MM.1S (cell line): ENCODE results near the gene UBE2G2.

Source experiments
- DNase-seq: peaks from one replicate; pipeline ENCODE4 v3.0.0-alpha.2; 2015
- H2AFZ ChIP-seq: fragments of 300-600 bp; sonication (generic); 2 replicates; pipeline ENCODE4 v1.6.0; 2016; ENCODE audit warnings: antibody characterized with exemption, low read length
- H3F3A ChIP-seq: fragments of 300-600 bp; sonication (generic); 2 replicates; pipeline ENCODE4 v1.6.1; 2016; ENCODE audit warnings: mild to moderate bottlenecking, antibody characterized with exemption, low read length, moderate library complexity, mixed read lengths; ENCODE audit not compliant: insufficient read depth
- H3K27ac ChIP-seq: fragments of 300-600 bp; sonication (generic); 2 replicates; pipeline ENCODE4 v1.5.1; 2016; ENCODE audit warnings: mild to moderate bottlenecking, low read length
- H3K27me3 ChIP-seq: fragments of 300-600 bp; sonication (generic); replicated peaks from 2 replicates; pipeline ENCODE4 v1.6.0; 2016; ENCODE audit warnings: low read length; ENCODE audit not compliant: insufficient read depth
- H3K36me3 ChIP-seq: fragments of 300-600 bp; sonication (generic); replicated peaks from 2 replicates; pipeline ENCODE4 v1.6.1; 2016; ENCODE audit warnings: mild to moderate bottlenecking, low read length, mixed read lengths; ENCODE audit not compliant: insufficient read depth
- H3K4me1 ChIP-seq: fragments of 300-600 bp; sonication (generic); 2 replicates; pipeline ENCODE4 v1.6.1; 2016; ENCODE audit warnings: low read length, mixed read lengths
- H3K4me2 ChIP-seq: fragments of 300-600 bp; sonication (generic); 2 replicates; pipeline ENCODE4 v1.6.0; 2016; ENCODE audit warnings: low read depth, low read length
- H3K4me3 ChIP-seq: fragments of 300-600 bp; sonication (generic); 2 replicates; pipeline ENCODE4 v1.5.1; 2016; ENCODE audit warnings: low read length, mixed read lengths
- H3K79me2 ChIP-seq: fragments of 300-600 bp; sonication (generic); 2 replicates; pipeline ENCODE4 v1.6.1; 2016; ENCODE audit warnings: mixed run types, low read length, mixed read lengths
- H3K9ac ChIP-seq: fragments of 300-600 bp; sonication (generic); 2 replicates; pipeline ENCODE4 v1.6.1; 2016; ENCODE audit warnings: low read length, mixed read lengths
- H3K9me2 ChIP-seq: fragments of 300-600 bp; sonication (generic); replicated peaks from 2 replicates; pipeline ENCODE4 v1.6.1; 2016; ENCODE audit warnings: mild to moderate bottlenecking, low read length, mixed read lengths; ENCODE audit not compliant: insufficient read depth
- H3K9me3 ChIP-seq: fragments of 300-600 bp; sonication (generic); replicated peaks from 2 replicates; pipeline ENCODE4 v1.6.1; 2016; ENCODE audit warnings: mild to moderate bottlenecking, low read length, mixed read lengths; ENCODE audit not compliant: insufficient read depth
- H4K20me1 ChIP-seq: fragments of 300-600 bp; sonication (generic); 2 replicates; pipeline ENCODE4 v1.6.1; 2016; ENCODE audit warnings: mild to moderate bottlenecking, low read length, moderate library complexity, mixed read lengths; ENCODE audit not compliant: insufficient read depth
- EZH2 ChIP-seq: fragments of 300-600 bp; sonication (generic); optimal IDR thresholded peaks from 2 replicates; pipeline ENCODE3; 2017; ENCODE audit warnings: low read depth, mild to moderate bottlenecking, antibody characterized with exemption, low read length, mixed read lengths
- EZH2phosphoT487 ChIP-seq: fragments of 300-600 bp; sonication (generic); IDR thresholded peaks from 2 replicates; pipeline ENCODE4 v1.6.1; 2018; ENCODE audit warnings: antibody characterized with exemption, low read length
- TF ChIP-seq, protein P1 (sequence below): fragments of 300-600 bp; sonication (generic); IDR thresholded peaks from 2 replicates; pipeline ENCODE4 v1.5.1; 2016; ENCODE audit warnings: antibody characterized with exemption, low read length, mixed read lengths

Gene UBE2G2

DNA sequence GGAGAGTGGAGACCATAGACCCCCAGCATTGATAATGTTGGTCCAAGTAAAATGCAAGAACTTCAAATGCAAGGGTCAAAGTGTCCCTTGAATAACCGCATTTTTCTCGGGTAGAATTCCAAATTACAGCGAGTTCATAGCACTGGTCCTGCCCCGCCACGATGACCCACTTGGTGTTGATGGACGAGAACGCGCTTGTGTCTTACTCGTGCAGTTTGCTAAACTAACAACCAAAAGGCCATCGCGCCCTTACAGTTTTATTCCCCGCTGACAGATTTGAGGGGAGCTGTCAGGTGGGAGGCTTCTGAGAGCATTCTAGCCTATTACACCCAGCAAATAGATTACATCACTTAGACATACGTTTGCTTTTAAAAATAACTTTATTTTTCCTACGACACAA is 72.9 kb downstream of the UBE2G2 start:
- Histone ChIP-seq H3K4me2 (no peak overlapping the region), H3K9ac (no peak overlapping the region), H4K20me1 (no peaks in the 10 kb centered on the region), H3K79me2 (no peaks in the 10 kb centered on the region), H3K4me1 (no peaks in the 10 kb centered on the region), H3K9me2 (no peaks in the 10 kb centered on the region), H2AFZ (no peak overlapping the region), H3K9me3 (no peaks in the 10 kb centered on the region), H3K27me3 (peaks cover 100% of the 10 kb centered on the region), H3K36me3 (no peaks in the 10 kb centered on the region), H3K4me3 (no peak overlapping the region), H3K27ac (no peak overlapping the region), H3F3A (no peaks in the 10 kb centered on the region)
- DNase-seq = no peak
- no peak for TF ChIP-seq EZH2
- TF ChIP-seq, protein P1, sequence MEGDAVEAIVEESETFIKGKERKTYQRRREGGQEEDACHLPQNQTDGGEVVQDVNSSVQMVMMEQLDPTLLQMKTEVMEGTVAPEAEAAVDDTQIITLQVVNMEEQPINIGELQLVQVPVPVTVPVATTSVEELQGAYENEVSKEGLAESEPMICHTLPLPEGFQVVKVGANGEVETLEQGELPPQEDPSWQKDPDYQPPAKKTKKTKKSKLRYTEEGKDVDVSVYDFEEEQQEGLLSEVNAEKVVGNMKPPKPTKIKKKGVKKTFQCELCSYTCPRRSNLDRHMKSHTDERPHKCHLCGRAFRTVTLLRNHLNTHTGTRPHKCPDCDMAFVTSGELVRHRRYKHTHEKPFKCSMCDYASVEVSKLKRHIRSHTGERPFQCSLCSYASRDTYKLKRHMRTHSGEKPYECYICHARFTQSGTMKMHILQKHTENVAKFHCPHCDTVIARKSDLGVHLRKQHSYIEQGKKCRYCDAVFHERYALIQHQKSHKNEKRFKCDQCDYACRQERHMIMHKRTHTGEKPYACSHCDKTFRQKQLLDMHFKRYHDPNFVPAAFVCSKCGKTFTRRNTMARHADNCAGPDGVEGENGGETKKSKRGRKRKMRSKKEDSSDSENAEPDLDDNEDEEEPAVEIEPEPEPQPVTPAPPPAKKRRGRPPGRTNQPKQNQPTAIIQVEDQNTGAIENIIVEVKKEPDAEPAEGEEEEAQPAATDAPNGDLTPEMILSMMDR = no peak
- TF ChIP-seq EZH2phosphoT487 = no peak

DNA sequence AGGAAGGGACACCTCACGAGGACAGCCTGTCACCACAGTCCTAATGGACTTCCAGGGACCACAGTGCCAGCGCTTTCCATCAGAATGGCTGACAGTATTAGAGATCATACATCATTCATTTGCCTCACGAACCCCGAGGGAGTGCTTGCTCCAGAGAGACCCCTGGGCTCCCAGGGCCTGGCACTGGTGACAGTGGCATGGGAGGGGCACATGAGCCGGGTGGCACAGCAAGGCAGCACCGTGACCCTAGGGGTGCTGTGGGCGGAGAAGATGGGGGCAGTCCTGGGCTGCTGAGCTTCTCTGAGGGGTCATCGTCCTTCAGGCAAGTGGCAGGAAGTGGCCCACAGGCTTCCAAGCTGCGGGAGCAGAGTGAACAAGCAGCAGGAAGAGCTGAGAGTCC is 73.9 kb downstream of the UBE2G2 start:
- Histone ChIP-seq H3K27me3 (peaks cover 100% of the 10 kb centered on the region), H3K4me3 (no peak overlapping the region)
- no peak for DNase-seq

GRCh38 chr21:44727321-44727720 is 74.3 kb downstream of the UBE2G2 start:
- Histone ChIP-seq H3K9me2 (no peaks in the 10 kb centered on the region), H3K36me3 (no peaks in the 10 kb centered on the region), H2AFZ (no peak overlapping the region), H3F3A (no peaks in the 10 kb centered on the region), H3K4me2 (no peak overlapping the region), H3K4me1 (no peaks in the 10 kb centered on the region), H4K20me1 (no peaks in the 10 kb centered on the region), H3K27ac (no peak overlapping the region), H3K9ac (no peak overlapping the region), H3K27me3 (peaks cover 100% of the 10 kb centered on the region), H3K79me2 (no peaks in the 10 kb centered on the region), H3K4me3 (no peak overlapping the region), H3K9me3 (no peaks in the 10 kb centered on the region)
- TF ChIP-seq EZH2phosphoT487 (no peak), EZH2 (no peak)
- TF ChIP-seq, protein P1 = no peak
- DNase-seq = no peak

More for the DNA sequence above, 73.9 kb downstream of the UBE2G2 start:
- Histone ChIP-seq H3F3A (no peaks in the 10 kb centered on the region), H3K36me3 (no peaks in the 10 kb centered on the region), H3K27ac (no peak overlapping the region), H3K9me2 (no peaks in the 10 kb centered on the region), H2AFZ (no peak overlapping the region), H3K4me1 (no peaks in the 10 kb centered on the region), H3K9ac (no peak overlapping the region), H3K9me3 (no peaks in the 10 kb centered on the region), H3K79me2 (no peaks in the 10 kb centered on the region), H3K4me2 (no peak overlapping the region), H4K20me1 (no peaks in the 10 kb centered on the region)
- TF ChIP-seq EZH2phosphoT487 (no peak), EZH2 (no peak)
- TF ChIP-seq, protein P1 = no peak
